PC-3 (cell line): ENCODE data around the gene TDRKH.

ENCODE experiments used
- EZH2 ChIP-seq: fragments of 300-600 bp; sonication (generic); IDR thresholded peaks from one replicate; pipeline ENCODE4 v1.6.1; 2017; ENCODE audit warnings: antibody characterized with exemption, mild to moderate bottlenecking, low read length; ENCODE audit not compliant: unreplicated experiment
- EZH2phosphoT487 ChIP-seq: fragments of 300-600 bp; sonication (generic); IDR thresholded peaks from 2 replicates; pipeline ENCODE4 v1.6.1; 2018; ENCODE audit warnings: mild to moderate bottlenecking, antibody characterized with exemption, low read length, borderline replicate concordance
- TF ChIP-seq, protein P1 (sequence below): fragments of 300-600 bp; sonication (generic); conservative IDR thresholded peaks from 2 replicates; pipeline ENCODE4 v1.5.1; 2017; ENCODE audit warnings: antibody characterized with exemption, low read depth, mild to moderate bottlenecking, low read length

DNA sequence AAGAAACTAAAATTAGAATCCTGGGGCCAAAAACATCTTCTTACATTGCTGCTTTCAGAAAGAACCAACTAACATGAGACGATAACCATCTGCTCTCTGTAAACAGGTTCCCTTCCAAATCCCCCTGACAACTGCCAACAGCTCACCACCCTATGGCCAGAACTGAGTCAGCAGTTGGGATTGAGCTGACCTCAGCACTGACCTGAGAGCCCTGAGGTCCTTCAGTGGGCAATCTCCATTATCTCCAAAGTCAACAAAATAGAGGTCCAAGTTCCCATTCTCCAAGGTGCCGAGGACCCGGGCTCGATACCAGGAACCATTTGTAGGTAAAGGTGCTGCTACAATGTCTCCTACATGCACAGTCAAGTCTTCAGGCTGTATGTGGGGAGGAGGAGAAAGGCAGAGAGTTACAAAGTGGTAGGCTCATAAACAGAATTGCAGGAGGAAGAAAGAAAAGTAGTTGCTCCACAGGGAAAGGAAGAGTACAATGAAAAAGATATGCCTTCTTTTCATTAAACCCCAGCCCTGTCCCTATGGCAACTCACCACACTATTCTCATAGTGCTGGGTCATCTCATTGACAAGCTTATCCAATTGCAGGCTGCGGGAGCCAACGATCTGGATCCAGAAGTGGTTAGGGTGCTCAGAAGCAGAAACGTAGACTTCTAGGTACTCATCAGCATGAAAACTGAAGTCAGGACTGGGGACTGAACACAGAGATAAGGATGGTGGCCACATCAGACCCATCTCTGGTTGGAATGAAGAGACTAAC is 14.2 kb downstream of the TDRKH start:
- TF ChIP-seq, protein P1, sequence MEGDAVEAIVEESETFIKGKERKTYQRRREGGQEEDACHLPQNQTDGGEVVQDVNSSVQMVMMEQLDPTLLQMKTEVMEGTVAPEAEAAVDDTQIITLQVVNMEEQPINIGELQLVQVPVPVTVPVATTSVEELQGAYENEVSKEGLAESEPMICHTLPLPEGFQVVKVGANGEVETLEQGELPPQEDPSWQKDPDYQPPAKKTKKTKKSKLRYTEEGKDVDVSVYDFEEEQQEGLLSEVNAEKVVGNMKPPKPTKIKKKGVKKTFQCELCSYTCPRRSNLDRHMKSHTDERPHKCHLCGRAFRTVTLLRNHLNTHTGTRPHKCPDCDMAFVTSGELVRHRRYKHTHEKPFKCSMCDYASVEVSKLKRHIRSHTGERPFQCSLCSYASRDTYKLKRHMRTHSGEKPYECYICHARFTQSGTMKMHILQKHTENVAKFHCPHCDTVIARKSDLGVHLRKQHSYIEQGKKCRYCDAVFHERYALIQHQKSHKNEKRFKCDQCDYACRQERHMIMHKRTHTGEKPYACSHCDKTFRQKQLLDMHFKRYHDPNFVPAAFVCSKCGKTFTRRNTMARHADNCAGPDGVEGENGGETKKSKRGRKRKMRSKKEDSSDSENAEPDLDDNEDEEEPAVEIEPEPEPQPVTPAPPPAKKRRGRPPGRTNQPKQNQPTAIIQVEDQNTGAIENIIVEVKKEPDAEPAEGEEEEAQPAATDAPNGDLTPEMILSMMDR: no peak
- TF ChIP-seq EZH2phosphoT487 (no peak), EZH2 (no peak)
